ENCODE measurements around the gene KHDRBS2.

KHDRBS2 gene

DNA sequence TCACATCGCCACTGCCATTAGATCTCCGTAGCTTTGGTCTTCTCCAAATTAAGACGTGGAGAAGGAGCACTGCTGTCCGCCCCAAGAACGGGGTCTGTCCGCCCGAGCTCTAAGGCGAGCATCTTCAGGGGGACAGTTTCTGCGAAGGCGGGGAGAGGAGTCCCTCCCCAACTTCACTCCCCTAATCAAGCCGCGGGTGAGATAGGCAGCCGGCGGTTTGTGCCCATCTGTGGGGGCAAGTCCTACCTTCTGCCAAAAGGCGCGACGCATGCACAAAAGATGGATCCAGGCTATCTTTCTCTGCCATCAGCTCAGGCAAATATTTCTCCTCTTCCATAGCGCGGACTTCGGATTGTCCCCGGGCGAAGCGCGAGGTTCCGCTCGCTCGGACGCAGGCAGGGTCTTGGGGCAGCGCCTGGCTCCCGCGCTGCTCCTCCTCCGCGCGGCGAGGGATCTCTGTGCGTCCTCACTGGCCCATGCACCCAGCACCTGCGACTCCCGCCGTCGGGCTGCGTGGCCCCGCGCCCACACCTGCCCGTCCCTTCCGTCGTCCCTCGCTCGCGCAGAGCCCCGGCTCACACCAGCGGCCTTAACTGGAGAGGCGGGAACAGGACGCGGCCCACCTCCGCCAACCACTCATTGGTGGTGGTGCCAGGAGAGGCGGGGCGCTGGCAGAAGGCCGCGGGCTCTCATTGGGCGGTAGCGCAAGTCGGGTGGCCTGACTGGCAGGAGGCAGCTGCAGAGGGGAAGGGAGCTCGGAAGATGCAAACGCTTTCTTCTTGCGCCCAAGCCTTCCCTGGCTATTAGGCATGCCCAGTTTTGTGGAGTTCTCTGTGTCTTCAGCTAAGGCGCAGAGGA lies at the start of gene KHDRBS2:
Gene KHDRBS2 (minus strand): TSS at position 614 of the 858 bp plus-strand sequence.
- DNase-seq, result no peak

DNA sequence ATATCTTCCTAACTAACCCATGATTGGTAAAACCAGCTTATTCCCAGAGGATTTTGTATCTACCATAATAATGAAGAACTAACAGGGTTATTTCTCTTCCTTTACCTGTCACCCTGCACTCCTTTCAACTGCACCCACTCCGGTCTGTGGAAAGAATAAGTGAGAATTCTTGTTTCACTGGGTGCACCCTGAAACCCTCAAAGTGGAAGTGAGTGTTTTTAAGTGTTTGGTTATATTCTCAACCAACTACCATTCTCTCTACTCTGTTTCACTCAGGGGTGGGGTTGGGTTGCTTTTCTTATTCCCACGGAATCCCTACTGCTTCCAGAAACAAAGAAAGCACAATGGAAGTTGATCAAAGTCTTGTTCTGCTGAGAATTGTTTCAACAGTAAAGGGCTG lies 42.6 kb upstream of the KHDRBS2 start:
- DNase-seq, result no peak

DNA sequence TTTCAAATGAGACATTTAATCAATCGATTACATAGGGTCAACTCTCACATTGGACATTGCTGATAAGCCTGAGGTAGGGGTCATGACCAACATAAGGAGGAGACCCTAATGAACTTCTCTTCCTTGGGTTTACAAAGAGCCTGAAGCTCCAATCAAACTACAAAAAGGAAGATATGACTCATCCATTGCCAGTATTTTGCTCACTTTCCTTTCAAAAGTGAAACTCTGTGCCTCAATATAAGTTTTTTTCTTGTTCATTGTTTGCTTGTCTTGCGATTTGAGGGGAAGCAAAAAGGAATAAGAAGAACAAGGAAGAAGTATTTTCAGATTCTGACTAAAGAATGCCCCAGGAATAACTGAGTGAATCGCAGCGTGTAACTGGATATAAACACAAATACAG lies 38.8 kb upstream of the KHDRBS2 start:
- no peak for DNase-seq

DNA sequence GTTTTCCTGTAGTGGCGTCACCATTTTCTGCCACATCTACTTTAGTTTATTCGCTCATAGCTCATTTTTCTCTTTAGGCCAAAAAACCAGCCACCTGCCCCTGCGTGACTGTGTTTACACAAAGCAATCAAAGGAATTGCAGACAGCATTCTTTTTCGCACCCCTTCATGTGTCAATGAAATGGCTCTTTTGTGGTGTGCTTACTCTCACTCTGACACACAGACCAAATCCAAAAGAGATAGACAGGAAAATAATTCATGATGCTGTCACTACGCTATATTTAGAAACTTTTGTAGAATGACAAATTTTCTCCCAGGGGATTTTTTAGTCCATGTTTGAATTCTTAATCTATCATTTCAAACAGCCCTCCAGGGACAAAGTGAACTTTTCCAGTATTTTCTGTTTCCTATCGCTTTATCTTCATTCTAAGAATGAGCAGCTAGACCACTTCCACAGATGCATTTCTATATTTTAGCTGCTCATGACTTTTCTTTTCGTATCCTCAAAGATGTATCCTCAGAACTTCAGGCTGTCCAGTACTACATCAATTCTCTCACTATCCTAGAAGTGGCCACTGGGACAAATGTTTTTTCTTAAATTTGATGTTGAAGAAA lies 37.9 kb upstream of the KHDRBS2 start:
- no peak for DNase-seq

DNA sequence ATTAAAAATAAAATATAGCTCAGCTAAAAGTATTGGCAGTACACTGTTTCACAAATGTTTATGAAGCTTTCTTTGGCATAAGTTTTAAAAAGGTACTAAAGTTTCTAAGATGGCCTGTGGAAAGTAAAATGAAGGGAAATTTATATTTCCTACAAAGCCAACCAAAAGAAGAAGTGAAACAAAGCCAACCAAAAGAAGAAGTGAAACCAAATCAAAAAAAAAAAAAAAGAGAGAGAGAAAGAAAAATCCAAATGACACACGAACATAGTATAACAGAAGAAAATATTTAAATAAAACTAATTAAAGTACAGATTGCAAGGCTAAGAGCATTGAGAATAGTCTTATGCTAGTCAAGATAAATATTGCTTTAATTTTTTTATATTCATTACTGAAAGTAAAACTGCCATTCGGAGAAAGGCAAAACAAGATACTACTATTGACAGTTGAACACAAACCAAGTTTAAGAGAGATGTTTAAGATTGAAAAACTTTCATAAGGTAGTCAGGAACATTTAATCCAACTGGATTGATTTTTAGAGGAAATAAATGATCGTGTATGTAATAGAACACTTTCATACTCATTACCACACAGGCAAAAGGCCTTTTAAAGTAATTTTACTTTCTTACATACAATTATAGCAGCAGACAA lies 12.8 kb upstream of the KHDRBS2 start:
- no peak for DNase-seq

DNA sequence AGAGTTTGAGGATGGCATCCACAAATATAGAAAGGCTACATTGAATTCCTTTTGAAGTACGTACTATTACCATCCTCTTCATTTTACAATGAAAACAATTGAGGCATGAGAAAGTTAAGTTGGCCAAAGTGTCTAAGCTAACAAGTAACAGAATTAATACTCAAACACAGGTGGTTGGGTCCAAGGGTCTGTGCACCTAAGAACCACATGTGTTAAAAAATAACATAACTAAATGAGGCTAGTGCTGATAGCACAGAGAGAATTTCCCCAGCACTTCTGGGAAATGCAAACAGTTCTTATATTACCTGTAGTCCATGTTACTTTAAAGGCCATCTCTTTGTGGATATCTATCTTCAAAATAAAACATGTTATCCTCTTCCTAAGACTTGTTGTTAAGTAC lies 10.5 kb upstream of the KHDRBS2 start:
- DNase-seq, result no peak

DNA sequence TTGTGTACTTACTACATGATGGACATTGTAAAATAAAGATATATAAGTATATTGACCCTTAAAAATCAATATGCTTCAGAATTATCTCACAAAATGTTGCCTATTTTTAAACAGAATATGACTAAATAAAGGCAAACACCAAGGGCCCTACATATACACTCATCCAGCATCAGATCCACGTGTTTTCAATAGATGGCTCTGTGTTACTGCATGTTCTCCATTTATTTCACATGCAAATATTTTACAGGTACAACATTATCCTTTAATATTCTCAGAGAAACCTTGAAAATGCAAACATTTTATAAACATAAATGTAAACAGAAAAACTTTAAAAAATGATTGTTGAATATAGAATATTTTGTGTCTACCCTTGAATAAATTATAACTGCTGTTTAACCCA lies 2.9 kb upstream of the KHDRBS2 start:
- DNase-seq, result no peak

DNA sequence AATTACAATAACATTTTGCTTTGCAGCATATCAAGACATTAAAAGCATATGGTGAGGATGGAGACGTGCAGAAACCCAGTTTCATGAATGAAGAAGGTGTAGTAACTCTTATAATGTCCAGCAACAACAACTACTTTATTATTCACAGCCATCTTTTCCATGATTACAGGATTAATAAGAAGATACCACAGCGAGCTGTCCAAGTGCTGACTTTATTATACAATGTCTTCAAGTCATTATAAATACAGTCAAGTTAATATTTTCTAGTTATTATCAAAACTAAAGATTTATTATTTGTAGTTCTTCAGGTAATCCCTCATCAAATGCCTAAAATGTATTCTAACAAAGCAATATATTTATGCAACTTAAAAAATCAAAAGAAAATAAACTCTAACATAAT lies 2.5 kb upstream of the KHDRBS2 start:
- DNase-seq, result no peak

DNA sequence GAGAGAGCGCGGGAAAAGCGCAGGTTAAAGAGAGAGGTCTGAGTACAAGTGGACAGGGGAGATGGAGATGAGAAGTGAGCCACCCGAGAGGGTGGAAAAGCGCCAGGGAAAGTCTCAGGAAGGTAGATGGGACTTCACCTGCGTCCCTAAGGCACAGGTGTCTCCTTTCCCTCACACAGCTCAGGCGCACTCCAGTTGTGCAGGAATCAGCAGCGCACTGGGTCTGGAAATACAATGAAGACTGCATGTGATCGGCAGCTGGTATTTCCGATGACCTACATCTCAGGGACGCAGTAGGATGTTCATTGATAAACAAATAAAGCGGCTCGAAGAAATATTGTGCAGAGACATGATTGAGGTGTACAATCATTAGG lies 432 bp upstream of the KHDRBS2 start:
- no peak for DNase-seq

DNA sequence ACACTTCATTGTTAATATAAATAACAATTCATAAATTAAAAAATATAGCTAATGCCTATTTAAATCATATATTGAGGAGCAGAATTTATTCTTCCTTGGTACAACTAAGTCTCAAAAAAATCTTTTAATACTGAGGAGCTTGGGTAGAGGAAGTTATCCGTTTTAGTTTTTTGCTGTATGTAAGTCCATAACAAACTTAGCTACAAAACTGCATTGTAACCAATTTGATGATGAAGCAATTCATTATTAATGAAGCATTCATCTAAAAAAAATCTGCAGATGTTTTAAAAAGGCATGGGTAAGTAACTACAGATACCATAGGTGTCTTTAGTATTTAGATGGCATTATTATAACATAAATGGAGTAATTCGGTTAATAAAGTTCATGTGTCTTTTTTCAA lies 1.3 kb downstream of the KHDRBS2 start:
- DNase-seq, result no peak

DNA sequence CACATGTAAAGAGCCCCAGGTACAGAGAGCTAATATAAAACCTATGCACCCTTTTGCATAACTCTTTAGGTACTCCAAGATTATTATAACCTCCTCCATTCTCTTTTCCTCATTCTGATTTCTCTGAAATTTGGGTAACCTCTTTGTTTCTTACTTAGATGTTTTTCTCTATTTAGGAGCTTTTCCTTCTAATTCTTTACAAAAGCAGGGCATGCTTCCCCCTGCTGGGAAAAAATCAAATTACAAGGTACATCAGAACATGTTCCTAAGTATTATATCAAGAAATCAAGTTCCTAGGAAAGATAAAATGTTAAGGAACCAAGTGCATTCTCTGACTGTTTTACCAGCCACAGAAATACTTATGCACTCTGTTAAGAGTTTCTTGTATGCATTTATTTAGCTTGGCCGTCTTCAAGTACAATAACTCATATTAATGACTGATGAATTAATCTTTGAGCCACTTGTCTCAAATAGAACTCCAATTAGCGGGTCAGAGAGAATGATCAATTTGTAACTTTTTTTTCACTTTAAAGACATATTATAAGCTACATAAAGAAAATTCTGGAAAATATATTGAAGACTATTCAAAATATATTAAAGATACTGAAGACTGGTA lies 2.1 kb downstream of the KHDRBS2 start:
- no peak for DNase-seq

DNA sequence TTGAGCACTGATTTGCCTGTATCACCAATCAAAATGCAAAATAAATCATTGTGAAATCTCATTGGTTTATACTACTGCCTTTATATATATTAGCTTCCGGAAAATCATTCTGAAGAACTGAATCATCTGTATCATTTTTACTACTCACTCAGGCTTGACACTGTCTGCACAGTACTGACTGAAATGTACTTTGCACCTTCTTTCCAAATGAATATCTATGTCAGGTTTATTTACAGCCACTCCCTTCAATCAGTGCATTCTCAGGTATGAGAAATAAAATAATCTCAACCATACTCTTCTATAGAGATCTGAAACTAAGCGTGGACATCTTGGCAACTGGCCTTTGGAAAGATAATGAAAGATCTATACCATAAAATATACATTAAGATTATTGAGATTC lies 2.7 kb downstream of the KHDRBS2 start:
- no peak for DNase-seq

DNA sequence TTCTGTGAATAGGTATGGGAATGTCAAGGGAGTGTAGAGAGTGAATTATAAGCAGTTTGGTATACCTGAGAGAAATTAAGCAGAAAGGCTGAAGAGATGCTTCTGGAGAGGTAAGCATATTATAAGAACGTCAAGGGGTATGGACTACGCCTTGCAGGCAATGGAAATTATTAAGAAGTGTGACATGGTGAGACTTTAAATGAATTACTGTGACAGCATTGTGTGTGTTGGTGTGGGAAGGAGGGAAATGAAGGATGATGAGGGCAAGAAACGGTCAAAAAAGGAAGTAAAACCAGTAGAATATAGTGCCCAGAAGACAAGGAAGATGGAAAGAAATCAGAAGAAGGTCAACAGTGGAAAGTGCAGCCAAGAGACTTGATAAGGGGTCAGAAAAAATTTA lies 5.9 kb downstream of the KHDRBS2 start:
- no peak for DNase-seq

DNA sequence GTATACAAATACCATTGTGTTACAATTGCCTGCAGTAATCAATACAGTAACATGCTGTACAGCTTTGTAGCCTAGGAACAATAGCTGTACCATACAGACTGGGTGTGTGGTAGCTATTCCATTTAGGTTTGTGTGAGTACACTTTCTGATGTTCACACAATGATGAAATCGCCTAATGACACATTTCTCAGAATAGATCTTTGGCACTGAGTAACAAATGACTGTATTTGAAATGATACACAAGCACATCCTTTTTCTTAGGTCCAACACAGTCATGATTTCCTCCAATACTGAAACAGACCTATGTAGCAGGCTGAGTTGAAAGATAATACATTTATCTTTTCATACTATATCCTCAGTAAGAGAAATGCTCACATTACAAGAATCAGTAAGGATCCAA lies 13.9 kb downstream of the KHDRBS2 start:
- no peak for DNase-seq

DNA sequence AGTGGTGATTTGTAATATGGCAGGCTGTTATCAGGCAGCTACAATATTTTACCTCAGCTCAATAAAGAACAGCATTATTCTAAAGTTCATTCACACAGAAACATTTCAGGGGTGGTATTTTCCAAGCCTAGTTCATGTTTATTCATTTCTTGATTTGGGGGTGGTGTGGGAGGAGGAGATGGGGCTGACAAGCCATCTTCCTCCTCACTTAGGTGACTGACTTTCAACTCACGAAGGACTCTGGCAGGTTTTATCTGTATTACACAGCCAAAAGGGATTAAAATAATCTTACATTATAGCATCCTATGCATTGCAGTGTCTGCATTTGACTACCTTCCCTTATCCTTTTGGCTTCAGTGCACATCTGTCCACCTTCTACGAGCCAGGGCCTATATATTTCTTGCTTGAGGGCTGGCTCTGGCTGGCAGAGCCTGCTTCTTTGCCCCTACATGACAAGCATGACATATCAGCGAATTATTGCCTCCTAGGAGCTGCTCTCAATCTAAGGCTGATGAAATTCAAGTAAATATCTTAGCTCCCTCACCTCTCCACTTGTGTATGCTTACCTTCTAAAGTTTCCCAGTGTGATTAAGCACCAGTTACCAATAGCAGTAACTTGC lies 20.0 kb downstream of the KHDRBS2 start:
- DNase-seq, result no peak

DNA sequence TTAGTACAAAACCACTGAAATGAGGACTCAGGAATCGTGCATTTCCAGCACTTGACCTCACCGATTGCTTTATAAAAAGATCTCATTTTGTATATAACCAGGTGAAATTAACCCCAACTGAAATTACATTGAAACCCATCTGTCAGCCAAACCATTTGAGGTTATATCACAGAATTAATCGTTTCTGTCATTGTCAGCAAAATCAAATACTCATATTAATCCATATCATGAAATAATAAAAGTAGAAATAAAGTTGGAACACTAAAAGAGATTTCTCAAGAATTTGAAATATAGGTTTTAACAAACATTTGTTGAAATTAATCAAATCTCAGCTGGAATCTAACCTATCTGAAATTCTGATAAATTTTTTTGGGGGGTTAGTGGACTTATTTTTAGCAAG lies 23.7 kb downstream of the KHDRBS2 start:
- no peak for DNase-seq

DNA sequence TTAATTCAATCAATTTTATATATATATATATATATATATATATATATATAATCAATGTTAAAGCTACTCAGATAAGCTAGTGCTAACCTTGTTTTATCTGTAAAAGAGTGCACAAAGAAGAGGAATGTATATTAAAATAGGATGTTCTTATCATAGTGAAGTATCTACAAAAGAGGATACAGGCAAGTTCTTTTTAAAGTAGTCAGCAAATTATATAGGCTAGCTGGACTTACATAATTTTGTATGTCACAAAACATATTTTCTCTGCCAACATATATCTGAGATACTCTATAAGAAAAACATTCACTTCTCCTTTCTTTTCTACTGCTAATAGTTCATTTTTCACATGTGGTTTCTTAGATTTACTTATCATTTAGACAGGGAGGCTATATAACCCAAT lies 39.9 kb downstream of the KHDRBS2 start:
- no peak for DNase-seq

DNA sequence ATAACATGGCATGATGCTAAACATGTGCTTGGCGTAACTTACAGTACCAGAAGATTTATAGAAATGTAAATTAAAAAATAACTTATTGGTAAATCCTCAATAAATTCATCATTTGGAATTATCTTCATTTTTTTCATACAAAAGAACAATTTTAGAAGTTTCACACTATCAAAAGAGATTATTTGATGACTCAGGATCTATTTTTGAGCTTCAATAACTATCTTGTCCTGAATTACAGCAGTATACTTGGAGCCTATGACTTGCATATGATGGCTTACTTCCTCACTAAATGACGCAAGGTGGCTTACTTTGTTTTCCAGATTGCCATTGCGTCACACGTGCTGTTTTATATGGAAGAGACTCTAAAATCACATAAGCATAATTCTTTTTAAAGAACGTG lies 49.2 kb downstream of the KHDRBS2 start:
- DNase-seq, result no peak

DNA sequence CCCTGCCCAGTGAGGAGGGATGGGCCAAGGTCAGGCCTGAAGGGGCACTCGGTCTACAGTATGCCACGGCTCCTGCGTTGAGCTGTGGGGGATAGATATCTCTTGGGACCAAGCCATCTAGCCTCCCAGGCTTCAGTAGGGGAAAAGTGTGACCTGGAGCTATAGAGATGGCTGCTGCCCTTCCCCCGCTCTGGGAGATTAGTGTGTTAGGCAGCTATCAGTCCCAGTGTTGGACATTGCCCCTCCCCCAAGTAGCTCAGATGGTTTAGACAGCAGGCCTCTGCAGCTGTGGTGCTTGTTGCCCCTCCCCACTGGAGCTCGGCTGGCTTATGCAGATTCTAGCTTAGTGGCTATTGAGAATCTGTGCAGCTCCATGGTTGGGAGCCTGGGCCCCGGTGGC lies 56.8 kb downstream of the KHDRBS2 start:
- DNase-seq, result no peak

DNA sequence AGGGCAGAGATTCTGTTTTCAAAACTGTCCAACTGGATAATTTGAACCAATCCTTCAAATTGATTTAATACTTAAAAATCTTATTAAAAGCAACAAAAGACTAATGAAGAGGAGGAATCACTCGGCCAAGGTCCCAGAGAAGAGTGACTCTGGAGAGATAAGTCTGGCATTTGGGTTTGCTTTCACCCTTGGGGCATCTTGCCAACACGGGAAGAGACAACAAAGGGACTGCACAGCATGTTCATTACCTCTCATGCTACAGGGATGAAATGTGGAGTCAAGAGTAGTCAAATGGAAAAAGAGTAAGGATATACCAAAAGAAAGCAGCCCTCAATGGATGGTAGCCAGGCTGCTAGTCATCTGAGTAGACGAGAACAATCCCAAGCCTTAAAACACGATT lies 68.2 kb downstream of the KHDRBS2 start:
- DNase-seq, result no peak

DNA sequence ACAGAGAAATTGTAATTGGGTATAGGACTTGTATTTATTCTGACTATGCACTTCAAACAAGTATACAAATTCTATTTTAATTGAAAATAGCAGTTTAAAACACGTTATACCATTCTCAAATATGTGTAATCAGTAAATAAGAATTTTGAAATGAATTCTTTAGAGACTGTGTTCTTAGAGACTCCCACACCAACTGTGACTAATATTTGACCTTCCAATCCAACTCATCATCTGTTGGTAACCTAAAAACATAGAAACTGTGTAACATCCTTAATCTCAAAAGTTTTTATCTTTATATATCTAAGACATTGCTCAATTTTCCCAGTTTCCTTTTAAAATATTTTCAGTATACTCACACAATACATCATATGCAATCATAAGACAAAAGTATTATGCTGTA lies 83.9 kb downstream of the KHDRBS2 start:
- no peak for DNase-seq

DNA sequence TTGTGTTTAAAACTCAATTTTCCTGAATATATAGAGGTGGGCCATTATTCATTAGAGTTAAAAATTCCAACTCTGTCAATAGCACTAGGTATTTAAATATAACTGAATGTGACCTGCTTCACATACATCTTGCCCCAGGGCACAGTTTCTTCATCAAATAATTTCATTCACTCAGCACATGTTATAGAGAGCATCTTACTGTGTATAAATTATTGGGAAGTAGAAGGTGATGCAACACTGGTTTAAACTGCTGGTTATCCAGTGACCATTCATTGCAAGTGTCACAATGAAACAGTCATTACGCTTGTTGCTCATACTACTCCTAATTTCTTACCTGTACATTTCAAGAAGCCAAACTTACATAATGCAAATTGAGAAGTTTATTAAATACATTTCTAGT lies 93.4 kb downstream of the KHDRBS2 start:
- no peak for DNase-seq

DNA sequence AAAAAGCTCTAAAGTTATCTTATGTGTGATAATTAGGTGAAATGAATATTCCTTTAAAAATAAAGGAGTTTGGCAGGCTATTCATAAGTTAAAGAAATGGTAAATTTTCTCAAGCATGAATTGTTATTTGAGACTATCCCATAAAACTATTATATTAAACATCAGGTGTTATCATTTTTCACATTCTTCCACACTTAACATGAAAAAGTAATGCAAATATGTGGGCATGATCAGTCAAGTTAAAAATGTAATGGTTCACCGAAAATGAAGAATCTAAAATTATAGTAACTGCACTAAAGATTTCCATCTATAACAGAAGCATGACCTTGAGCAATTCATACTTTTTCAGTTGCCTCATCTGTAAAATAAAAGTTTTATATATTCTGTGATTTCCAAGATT lies 110.8 kb downstream of the KHDRBS2 start:
- no peak for DNase-seq

Data from 8988T (cell line).